Measurements from ENCODE around the gene GSTO1. TPM values are rescaled to one million over a fixed set of nuclear protein-coding genes. Genes with fewer than 3 reads are reported as not detected.

GSTO1 gene
- total RNA-seq, 1 donor from 2014 or later: 131 TPM

DNA sequence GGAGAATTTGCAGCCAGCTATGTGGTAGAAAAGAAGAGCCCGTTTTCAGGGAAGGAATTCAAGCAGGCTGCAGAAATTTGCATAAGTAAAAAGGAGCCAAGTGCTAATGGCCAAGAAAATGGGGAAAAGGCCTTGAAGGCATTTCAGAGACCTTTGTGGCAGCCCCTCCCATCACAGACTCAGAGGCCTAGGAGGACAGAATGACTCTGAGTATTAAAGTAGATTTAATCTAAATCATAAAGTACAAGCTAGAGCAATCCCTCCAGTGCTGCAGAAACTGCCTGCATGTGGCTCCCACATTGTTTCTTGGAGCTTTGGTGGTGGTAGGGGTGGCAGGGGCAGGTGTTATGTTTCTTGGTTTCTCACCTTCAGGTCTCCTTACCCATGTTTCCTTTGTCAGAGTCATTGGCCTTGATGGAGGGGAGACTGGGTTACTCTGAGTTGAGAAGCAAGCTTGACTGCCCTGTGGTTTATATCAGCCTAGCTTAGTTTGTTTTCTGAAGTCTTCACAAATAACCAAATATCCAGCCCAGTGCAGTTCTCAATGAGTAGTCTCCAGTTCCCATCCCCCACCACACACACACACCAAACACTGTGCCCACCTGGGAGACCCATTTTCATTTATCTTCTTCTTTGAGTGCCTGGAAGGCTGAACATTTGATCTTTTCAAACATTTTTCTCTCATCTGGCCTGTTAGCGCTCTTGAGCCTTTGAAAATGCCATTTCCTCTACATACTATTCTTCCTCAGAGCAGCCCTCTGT, 49.1 kb downstream of the GSTO1 start:
- Histone ChIP-seq H3K36me3 (ENCODE audit: insufficient read depth, low read length) (peaks cover 8% of the 10 kb centered on the region), H2AFZ (ENCODE audit: low read depth, low read length) (no peak overlapping the region), H3K27me3 (ENCODE audit: insufficient read depth, low read length) (no peaks in the 10 kb centered on the region), H3K9ac (ENCODE audit: low read length) (no peak overlapping the region), H3K4me1 (ENCODE audit: insufficient read depth, low read length) (peaks cover 41% of the 10 kb centered on the region), H3K79me2 (ENCODE audit: insufficient read depth, low read length) (peaks cover 2% of the 10 kb centered on the region), H3K4me3 (ENCODE audit: insufficient read depth, low read depth, low read length) (no peak overlapping the region), H3K9me3 (ENCODE audit: insufficient read depth, low read depth, low read length) (no peaks in the 10 kb centered on the region), H3K27ac (ENCODE audit: low read depth, low read length) (no peak overlapping the region), H3K4me2 (ENCODE audit: low read length) (no peak overlapping the region), H4K20me1 (ENCODE audit: insufficient read depth, low read length) (peaks cover 1% of the 10 kb centered on the region)
- Mint-ChIP-seq H3K36me3 (ENCODE audit: low read depth, unreplicated experiment) (peaks cover 5% of the 10 kb centered on the region), H3K9me3 (ENCODE audit: unreplicated experiment) (peaks cover 13% of the 10 kb centered on the region), H3K4me1 (ENCODE audit: low read depth, unreplicated experiment) (peaks cover 30% of the 10 kb centered on the region), H3K27ac (ENCODE audit: unreplicated experiment) (no peak overlapping the region), H3K4me3 (ENCODE audit: unreplicated experiment) (no peak overlapping the region), H3K27me3 (ENCODE audit: low read depth, unreplicated experiment) (no peaks in the 10 kb centered on the region)
- TF ChIP-seq, protein P1, sequence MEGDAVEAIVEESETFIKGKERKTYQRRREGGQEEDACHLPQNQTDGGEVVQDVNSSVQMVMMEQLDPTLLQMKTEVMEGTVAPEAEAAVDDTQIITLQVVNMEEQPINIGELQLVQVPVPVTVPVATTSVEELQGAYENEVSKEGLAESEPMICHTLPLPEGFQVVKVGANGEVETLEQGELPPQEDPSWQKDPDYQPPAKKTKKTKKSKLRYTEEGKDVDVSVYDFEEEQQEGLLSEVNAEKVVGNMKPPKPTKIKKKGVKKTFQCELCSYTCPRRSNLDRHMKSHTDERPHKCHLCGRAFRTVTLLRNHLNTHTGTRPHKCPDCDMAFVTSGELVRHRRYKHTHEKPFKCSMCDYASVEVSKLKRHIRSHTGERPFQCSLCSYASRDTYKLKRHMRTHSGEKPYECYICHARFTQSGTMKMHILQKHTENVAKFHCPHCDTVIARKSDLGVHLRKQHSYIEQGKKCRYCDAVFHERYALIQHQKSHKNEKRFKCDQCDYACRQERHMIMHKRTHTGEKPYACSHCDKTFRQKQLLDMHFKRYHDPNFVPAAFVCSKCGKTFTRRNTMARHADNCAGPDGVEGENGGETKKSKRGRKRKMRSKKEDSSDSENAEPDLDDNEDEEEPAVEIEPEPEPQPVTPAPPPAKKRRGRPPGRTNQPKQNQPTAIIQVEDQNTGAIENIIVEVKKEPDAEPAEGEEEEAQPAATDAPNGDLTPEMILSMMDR (IDR thresholded peaks at IDR 0.05; ENCODE audit: insufficient read depth, low read depth, low read length): no peak
- TF ChIP-seq EZH2 (IDR thresholded peaks at IDR 0.05; ENCODE audit: insufficient read depth, low read length): no peak
- FAIRE-seq (no peak), DNase-seq (ENCODE audit: low read depth) (no peak)

- no peak overlapping the region for H3K27ac Mint-ChIP-seq (ENCODE audit: unreplicated experiment)
- H3K27me3 ChIP-seq (ENCODE audit: insufficient read depth, low read length): no peaks in the 10 kb centered on the region
These were observed 49.7 kb downstream of the GSTO1 start for GRCh38 chr10:104304356-104304745.

More at GRCh38 chr10:104304356-104304745, 49.7 kb downstream of the GSTO1 start:
- peaks cover 13% of the 10 kb centered on the region for H3K9me3 Mint-ChIP-seq (ENCODE audit: unreplicated experiment)
- Histone ChIP-seq H3K36me3 (ENCODE audit: insufficient read depth, low read length) (peaks cover 10% of the 10 kb centered on the region), H3K27ac (ENCODE audit: low read depth, low read length) (no peak overlapping the region), H3K79me2 (ENCODE audit: insufficient read depth, low read length) (peaks cover 6% of the 10 kb centered on the region), H3K9ac (ENCODE audit: low read length) (no peak overlapping the region), H2AFZ (ENCODE audit: low read depth, low read length) (no peak overlapping the region), H4K20me1 (ENCODE audit: insufficient read depth, low read length) (peaks cover 3% of the 10 kb centered on the region), H3K9me3 (ENCODE audit: insufficient read depth, low read depth, low read length) (no peaks in the 10 kb centered on the region), H3K4me1 (ENCODE audit: insufficient read depth, low read length) (peaks cover 35% of the 10 kb centered on the region), H3K4me3 (ENCODE audit: insufficient read depth, low read depth, low read length) (no peak overlapping the region), H3K4me2 (ENCODE audit: low read length) (no peak overlapping the region)
- TF ChIP-seq, protein P1 (IDR thresholded peaks at IDR 0.05; ENCODE audit: insufficient read depth, low read depth, low read length): no peak
- TF ChIP-seq EZH2 (IDR thresholded peaks at IDR 0.05; ENCODE audit: insufficient read depth, low read length): no peak
- peaks cover 25% of the 10 kb centered on the region for H3K4me1 Mint-ChIP-seq (ENCODE audit: low read depth, unreplicated experiment)
- no peaks in the 10 kb centered on the region for H3K27me3 Mint-ChIP-seq (ENCODE audit: low read depth, unreplicated experiment)
- peaks cover 5% of the 10 kb centered on the region for H3K36me3 Mint-ChIP-seq (ENCODE audit: low read depth, unreplicated experiment)
- H3K4me3 Mint-ChIP-seq (ENCODE audit: unreplicated experiment): no peak overlapping the region
- FAIRE-seq: no peak
- DNase-seq (ENCODE audit: low read depth): no peak

Data from astrocyte (in vitro differentiated cells and primary cell).